Epidermal melanocyte (primary cell): ENCODE results near the gene PMF1.

Experiments
- DNase-seq: peaks from one replicate; pipeline ENCODE4 v3.0.0; 2011; ENCODE audit warnings: low spot score; ENCODE audit not compliant: insufficient read length

Gene PMF1

GRCh38 chr1:156263288-156263655 is 50.5 kb downstream of the PMF1 start:
- DNase-seq: no peak

GRCh38 chr1:156266051-156266450 is 53.2 kb downstream of the PMF1 start:
- DNase-seq: no peak

GRCh38 chr1:156268336-156268735 is 55.5 kb downstream of the PMF1 start:
- DNase-seq: no peak

- DNase-seq: no peak
These were observed 57.5 kb downstream of the PMF1 start for GRCh38 chr1:156270314-156270713.

- no peak for DNase-seq
These were observed 63.7 kb downstream of the PMF1 start for GRCh38 chr1:156276532-156276931.

- no peak for DNase-seq
These were observed 64.2 kb downstream of the PMF1 start for GRCh38 chr1:156276966-156277381.

GRCh38 chr1:156279837-156280236 is 67.0 kb downstream of the PMF1 start:
- DNase-seq: no peak

GRCh38 chr1:156281281-156281680 is 68.5 kb downstream of the PMF1 start:
- DNase-seq: no peak

- DNase-seq: no peak
These were observed 69.1 kb downstream of the PMF1 start for GRCh38 chr1:156281693-156282478.

- DNase-seq: peak; percentile 87
These were observed 69.8 kb downstream of the PMF1 start, which contains the start of gene SMG5 for GRCh38 chr1:156282479-156283222. TSS of gene SMG5 (minus strand) at chr1:156282825. CDS start at chr1:156282680, 145 bp downstream.

GRCh38 chr1:156283521-156283920 is 70.7 kb downstream of the PMF1 start:
- no peak for DNase-seq

- DNase-seq: no peak
These were observed 71.3 kb downstream of the PMF1 start, which contains the start of gene TMEM79 for GRCh38 chr1:156284112-156284511. TSS of gene TMEM79 (plus strand) at chr1:156284325. CDS start at chr1:156285227, 902 bp downstream.

GRCh38 chr1:156284757-156285156 is 72.0 kb downstream of the PMF1 start:
- DNase-seq: no peak

GRCh38 chr1:156285437-156285836 is 72.6 kb downstream of the PMF1 start:
- DNase-seq: no peak

GRCh38 chr1:156286061-156286460 is 73.3 kb downstream of the PMF1 start:
- no peak for DNase-seq
